Measurements from ENCODE around the gene TBX10. TPM values are rescaled to one million over a fixed set of nuclear protein-coding genes. Genes with fewer than 3 reads are reported as not detected.

Gene TBX10
- total RNA-seq, 2 donors from 2014 or later: not detected

- H3K4me1 ChIP-seq (ENCODE audit: control insufficient read depth, insufficient read depth, low read length): no peaks in the 10 kb centered on the region
- H3K27ac ChIP-seq (ENCODE audit: low read depth, low read length): no peak overlapping the region
- no peaks in the 10 kb centered on the region for H3K27me3 ChIP-seq (ENCODE audit: control insufficient read depth, insufficient read depth, low read length, poor library complexity, severe bottlenecking)
- Mint-ChIP-seq H3K27ac (peak overlapping the region; percentile 79), H3K9me3 (peaks cover 10% of the 10 kb centered on the region), H3K27me3 (ENCODE audit: insufficient read depth) (peaks cover 3% of the 10 kb centered on the region), H3K36me3 (ENCODE audit: low read depth) (peaks cover 20% of the 10 kb centered on the region), H3K4me1 (peaks cover 21% of the 10 kb centered on the region), H3K4me3 (no peak overlapping the region)
- H3K36me3 ChIP-seq (ENCODE audit: control insufficient read depth, insufficient read depth, low read length): peaks cover 8% of the 10 kb centered on the region
- TF ChIP-seq CTCF (conservative IDR thresholded peaks at IDR 0.05): peak; percentile 84
- peak; percentile 92 for DNase-seq
- no peak overlapping the region for H3K4me3 ChIP-seq (ENCODE audit: low read length)
- no peak overlapping the region for H3K9ac ChIP-seq (ENCODE audit: extremely low read depth, low read length, poor library complexity, severe bottlenecking)
- H3K9me3 ChIP-seq (ENCODE audit: control insufficient read depth, low read length): no peaks in the 10 kb centered on the region
- WGBS, 2 experiments (ENCODE audit: insufficient coverage in 1 of 2, insufficient read length in 1 of 2): 93 to 100% methylated on average over 6 to 18 of the region's 18 CpGs
These were observed 24.5 kb downstream of the TBX10 start for GRCh38 chr11:67614730-67615714.

DNA sequence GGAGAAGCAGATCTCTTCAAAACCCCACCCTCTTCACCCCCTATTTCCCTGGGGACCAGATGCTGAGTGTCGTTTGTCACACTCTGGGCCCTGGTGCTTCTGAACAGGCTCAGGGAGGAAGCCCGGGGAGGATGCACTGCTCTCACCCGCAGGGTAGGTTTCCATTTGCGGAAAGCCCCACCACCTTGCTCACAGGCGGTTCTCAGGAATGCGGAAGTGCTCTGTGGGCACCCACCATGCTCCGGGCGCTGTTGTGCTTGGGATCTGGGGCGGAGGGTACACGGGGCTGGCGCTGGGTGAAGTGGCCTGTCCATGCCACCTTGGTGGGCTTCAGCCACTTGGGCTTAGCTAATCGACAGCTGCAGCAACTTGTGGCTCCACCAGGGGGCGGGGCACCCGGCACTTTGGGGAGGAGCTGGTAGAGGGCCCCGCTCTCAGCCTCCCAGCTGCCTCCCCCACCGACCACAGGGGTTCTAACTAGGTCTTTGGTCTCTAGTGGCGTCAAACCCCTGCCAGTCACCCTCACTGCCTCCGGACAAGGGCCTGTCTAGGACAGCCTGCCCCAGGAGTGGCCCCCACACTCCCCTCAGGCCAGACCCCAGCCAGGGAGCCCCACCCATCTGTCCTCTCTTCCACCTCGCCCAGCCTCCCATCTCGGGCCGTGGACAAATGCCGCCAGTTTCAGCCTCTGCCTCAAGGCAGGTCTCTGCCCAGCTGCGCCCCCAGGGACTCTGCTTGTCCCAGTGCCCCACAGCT is 25.4 kb downstream of the TBX10 start:
- DNase-seq: peak; percentile 91
- H3K9me3 ChIP-seq (ENCODE audit: control insufficient read depth, low read length): no peaks in the 10 kb centered on the region
- H3K4me1 ChIP-seq (ENCODE audit: control insufficient read depth, insufficient read depth, low read length): no peaks in the 10 kb centered on the region
- Mint-ChIP-seq H3K4me3 (no peak overlapping the region), H3K4me1 (peaks cover 21% of the 10 kb centered on the region), H3K27me3 (ENCODE audit: insufficient read depth) (no peaks in the 10 kb centered on the region), H3K9me3 (peaks cover 5% of the 10 kb centered on the region), H3K27ac (peak overlapping the region; percentile 79), H3K36me3 (ENCODE audit: low read depth) (peaks cover 23% of the 10 kb centered on the region)
- no peak overlapping the region for H3K9ac ChIP-seq (ENCODE audit: extremely low read depth, low read length, poor library complexity, severe bottlenecking)
- peak; percentile 88 for TF ChIP-seq CTCF (conservative IDR thresholded peaks at IDR 0.05)
- no peak overlapping the region for H3K4me3 ChIP-seq (ENCODE audit: low read length)
- H3K36me3 ChIP-seq (ENCODE audit: control insufficient read depth, insufficient read depth, low read length): peaks cover 17% of the 10 kb centered on the region
- no peaks in the 10 kb centered on the region for H3K27me3 ChIP-seq (ENCODE audit: control insufficient read depth, insufficient read depth, low read length, poor library complexity, severe bottlenecking)
- H3K27ac ChIP-seq (ENCODE audit: low read depth, low read length): no peak overlapping the region
- WGBS, 2 experiments (ENCODE audit: insufficient coverage in 1 of 2, insufficient read length in 1 of 2): 58 to 60% methylated on average over 12 to 23 of the region's 23 CpGs

DNA sequence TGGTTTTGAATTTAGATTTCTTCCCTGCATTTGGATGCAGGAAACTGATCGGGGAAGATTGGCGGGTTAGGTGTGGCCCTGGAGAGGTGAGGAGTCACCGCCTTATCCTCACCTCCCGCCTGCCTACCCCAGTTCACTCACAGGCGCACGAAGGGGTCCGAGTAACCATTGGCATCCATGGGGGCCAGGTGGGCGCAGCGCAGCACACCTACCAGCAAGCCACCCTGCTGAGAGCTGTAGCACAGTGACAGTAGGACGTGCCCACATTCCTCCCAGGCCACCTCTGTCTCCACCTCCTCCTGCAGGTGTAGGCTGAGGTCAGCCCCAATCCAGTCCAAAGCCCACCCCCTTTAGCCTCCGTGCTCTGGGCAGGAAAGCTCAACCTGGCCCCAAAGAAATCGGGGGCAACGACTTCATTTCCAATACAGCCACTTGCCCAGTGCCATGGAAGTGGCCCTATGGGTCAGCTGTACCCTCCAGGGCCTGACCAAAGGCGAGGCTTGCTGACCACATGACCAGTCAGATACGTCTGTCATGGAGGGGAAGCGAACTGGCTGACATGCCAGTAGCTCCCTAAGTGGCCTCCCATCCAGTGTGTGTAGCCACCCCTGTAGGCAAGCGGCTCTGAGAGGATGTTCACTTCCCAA is 26.1 kb downstream of the TBX10 start:
- H3K27ac Mint-ChIP-seq: no peak overlapping the region
- peaks cover 3% of the 10 kb centered on the region for H3K9me3 Mint-ChIP-seq
- Histone ChIP-seq H3K9ac (ENCODE audit: extremely low read depth, low read length, poor library complexity, severe bottlenecking) (no peak overlapping the region), H3K4me3 (ENCODE audit: low read length) (no peak overlapping the region), H3K27me3 (ENCODE audit: control insufficient read depth, insufficient read depth, low read length, poor library complexity, severe bottlenecking) (no peaks in the 10 kb centered on the region), H3K9me3 (ENCODE audit: control insufficient read depth, low read length) (no peaks in the 10 kb centered on the region), H3K36me3 (ENCODE audit: control insufficient read depth, insufficient read depth, low read length) (peaks cover 24% of the 10 kb centered on the region), H3K27ac (ENCODE audit: low read depth, low read length) (no peak overlapping the region), H3K4me1 (ENCODE audit: control insufficient read depth, insufficient read depth, low read length) (no peaks in the 10 kb centered on the region)
- TF ChIP-seq CTCF (conservative IDR thresholded peaks at IDR 0.05): no peak
- no peak for DNase-seq
- no peak overlapping the region for H3K4me3 Mint-ChIP-seq
- H3K27me3 Mint-ChIP-seq (ENCODE audit: insufficient read depth): no peaks in the 10 kb centered on the region
- H3K4me1 Mint-ChIP-seq: peaks cover 21% of the 10 kb centered on the region
- H3K36me3 Mint-ChIP-seq (ENCODE audit: low read depth): peaks cover 29% of the 10 kb centered on the region
- 93% methylated on average over 11 to 17 of the region's 17 CpGs for WGBS, 2 experiments (ENCODE audit: insufficient coverage in 1 of 2, insufficient read length in 1 of 2)

All from endodermal cell (in vitro differentiated cells).